K562 (cell line): ENCODE results near the gene SGMS1. TPM values are rescaled to one million over a fixed set of nuclear protein-coding genes. Genes with fewer than 3 reads are reported as not detected.

Experiments used
- COPS2 ChIP-seq: fragments of 450-650 bp; conservative IDR thresholded peaks from 2 replicates; pipeline ENCODE4 v1.6.1; 2016; ENCODE audit warnings: mild to moderate bottlenecking, moderate library complexity
- DACH1 ChIP-seq: fragments of 450-650 bp; IDR thresholded peaks from 2 replicates; pipeline ENCODE4 v1.6.1; 2018; ENCODE audit not compliant: partially characterized antibody
- ELK1 ChIP-seq: sonication (generic); formaldehyde crosslinking; IDR thresholded peaks from 2 replicates; pipeline ENCODE4 v1.8.1; 2022; ENCODE audit warnings: missing genetic modification reagents
- ESRRA ChIP-seq: fragments of 450-650 bp; IDR thresholded peaks from 2 replicates; pipeline ENCODE4 v1.6.1; 2014; ENCODE audit warnings: low read depth, mild to moderate bottlenecking, moderate library complexity, borderline replicate concordance
- ETS1 ChIP-seq: conservative IDR thresholded peaks from 2 replicates; pipeline ENCODE4 v1.6.1; 2011; ENCODE audit warnings: low read depth, mild to moderate bottlenecking, low read length; ENCODE audit not compliant: control insufficient read depth
- GABPA ChIP-seq: fragments of 200-800 bp; sonication (Bioruptor generic); conservative IDR thresholded peaks from 2 replicates; pipeline ENCODE4 v1.6.1; 2016; ENCODE audit warnings: low read depth, missing genetic modification characterization, missing compliant biosample characterization
- HCFC1 ChIP-seq: IDR thresholded peaks from 2 replicates; pipeline ENCODE4 v1.6.1; 2012; ENCODE audit warnings: low read depth, low read length, improper control_type of control experiment
- IRF1 ChIP-seq: sonication (generic); formaldehyde crosslinking; IDR thresholded peaks from 2 replicates; pipeline ENCODE4 v1.8.0; 2022; ENCODE audit warnings: missing genetic modification reagents, mild to moderate bottlenecking, borderline replicate concordance
- JUN ChIP-seq, 2 experiments: sonication (generic) in 1 of 2; formaldehyde crosslinking in 1 of 2; IDR thresholded peaks; 2 replicates each; pipeline versions ENCODE4 v1.6.1 to v1.8.0; 2012 to 2022; ENCODE audit warnings: borderline replicate concordance in 2 of 2, mild to moderate bottlenecking in 2 of 2, improper control_type of control experiment in 1 of 2, low read depth in 1 of 2, low read length in 1 of 2, missing genetic modification reagents in 1 of 2
- MEF2D ChIP-seq: conservative IDR thresholded peaks from 2 replicates; pipeline ENCODE4 v1.6.1; 2016; ENCODE audit warnings: low read depth, missing genetic modification characterization, missing compliant biosample characterization
- POLR2AphosphoS2 ChIP-seq: IDR thresholded peaks from 2 replicates; pipeline ENCODE4 v1.6.1; 2012; ENCODE audit warnings: low read length, improper control_type of control experiment
- PRPF4 ChIP-seq: fragments of 200-400 bp; formaldehyde crosslinking; IDR thresholded peaks from one replicate; pipeline ENCODE4 v1.6.1; 2017; ENCODE audit warnings: low read length, low read depth, mild to moderate bottlenecking; ENCODE audit not compliant: insufficient read depth, poor library complexity, severe bottlenecking
- PYGO2 ChIP-seq: fragments of 450-650 bp; IDR thresholded peaks from 2 replicates; pipeline ENCODE4 v1.6.1; 2016; ENCODE audit warnings: mild to moderate bottlenecking, missing genetic modification characterization, moderate library complexity, missing compliant biosample characterization
- SMARCC2 ChIP-seq: fragments of 450-650 bp; IDR thresholded peaks from 2 replicates; pipeline ENCODE4 v1.6.1; 2017; ENCODE audit warnings: antibody characterized with exemption, moderate library complexity, mild to moderate bottlenecking, low read depth
- SRSF7 ChIP-seq: fragments of 200-400 bp; formaldehyde crosslinking; optimal IDR thresholded peaks from 2 replicates; pipeline ENCODE3; 2017; ENCODE audit warnings: mild to moderate bottlenecking, low read depth, low read length
- STAT5A ChIP-seq: IDR thresholded peaks from 2 replicates; pipeline ENCODE4 v1.6.1; 2012; ENCODE audit warnings: low read length, inconsistent platforms, borderline replicate concordance
- ZBTB11 ChIP-seq, 3 experiments: fragments of 200-800 bp in 1 of 3; fragments of 250-450 bp in 1 of 3; fragments of 450-650 bp in 1 of 3; sonication (Bioruptor Pico) in 1 of 3; sonication (Bioruptor generic) in 1 of 3; formaldehyde crosslinking in 1 of 3; IDR thresholded peaks; 2 replicates each; pipeline versions ENCODE4 v1.6.1 to v1.8.0; 2016 to 2022; ENCODE audit warnings: mild to moderate bottlenecking in 2 of 3, missing genetic modification characterization in 2 of 3, missing compliant biosample characterization in 1 of 3, moderate library complexity in 1 of 3
- ZNF384 ChIP-seq: IDR thresholded peaks from 2 replicates; pipeline ENCODE4 v1.6.1; 2012; ENCODE audit warnings: low read depth, low read length, improper control_type of control experiment
- ZNF75A ChIP-seq: fragments of 450-650 bp; formaldehyde crosslinking; IDR thresholded peaks from 2 replicates; pipeline ENCODE4 v1.4.0; 2020; ENCODE audit warnings: mild to moderate bottlenecking
- polyA plus RNA-seq, 8 experiments: library from polyadenylated mRNA; depleted of rRNA in 4 of 8; stranded (reverse) in 5 of 8; unstranded in 3 of 8; fragments of >200 nt; fragmentation: Nextera tagmentation in 2 of 8; fragmentation: Illumina TruSeq in 1 of 8; extraction: Ambion mirVana in 2 of 8; extraction: Trizol in 1 of 8; gene quantifications; 2 replicates each; pipeline versions ENCODE4 v1.2.1 to v1.2.3, GENCODE V29; 2011 to 2014; ENCODE audit warnings: inconsistent platforms in 1 of 8, missing spikeins in 1 of 8
- total RNA-seq, 7 experiments: library from RNA; depleted of rRNA in 6 of 7; stranded (reverse); fragments of >200 nt in 6 of 7; fragmentation: Illumina TruSeq in 2 of 7; extraction: Trizol in 2 of 7; gene quantifications; 2 replicates each; pipeline versions ENCODE4 v1.2.1 to v1.2.3, GENCODE V29; 2011 to 2021; ENCODE audit warnings: low replicate concordance in 1 of 7

Gene SGMS1
- total and polyA plus RNA-seq, 9 of the 15 experiments (the other 6 are each of a cell fraction or from before 2014, with no cell fraction given), result 22.6 to 232 (median 82.2) TPM

GRCh38 chr10:50565301-50566083 lies 58.3 kb downstream of the SGMS1 start (continued):
- TF ChIP-seq ZBTB11 (CRISPR knock-in tag; IDR thresholded peaks at IDR 0.05) (peak in 1 of 3 experiments; percentile 82; a peak in 2 of 6 replicates), MEF2D (0 out of 2 replicates have a peak, but pooled peaks have one; percentile 45), JUN (IDR thresholded peaks at IDR 0.05; ENCODE audit: borderline replicate concordance, low read depth, low read length) (no peak), JUN (CRISPR knock-in tag; IDR thresholded peaks at IDR 0.05; ENCODE audit: borderline replicate concordance) (no peak), IRF1 (CRISPR knock-in tag) (no peak), HCFC1 (no peak), COPS2 (no peak), DACH1 (no peak), ZNF75A (no peak), STAT5A (peak; percentile 93), GABPA (tag) (no peak), SRSF7 (no peak), ETS1 (no peak), ZNF384 (0 out of 2 replicates have a peak, but pooled peaks have one; percentile 33), PRPF4 (no peak), POLR2AphosphoS2 (no peak), ESRRA (no peak), PYGO2 (tag) (no peak), SMARCC2 (0 out of 2 replicates have a peak, but pooled peaks have one; percentile 57), ELK1 (CRISPR knock-in tag) (no peak)
